ENCODE data around the gene TTLL1. TPM values are rescaled to one million over a fixed set of nuclear protein-coding genes. Genes with fewer than 3 reads are reported as not detected.

TTLL1 gene
- total RNA-seq, 1 donor from 2014 or later = 5.3 TPM

- intact Hi-C loops (cut with micrococcal nuclease) = no loop called here
These were observed 10.7 kb downstream of the TTLL1 start for GRCh38 chr22:43078522-43078921.

GRCh38 chr22:43077121-43077877 is 11.9 kb downstream of the TTLL1 start:
- intact Hi-C loops (cut with micrococcal nuclease) = no loop called here

- intact Hi-C loops (cut with micrococcal nuclease) = no loop called here
These were observed 22.3 kb downstream of the TTLL1 start for GRCh38 chr22:43066844-43067385.

- intact Hi-C loops (cut with micrococcal nuclease) = no loop called here
These were observed 23.1 kb downstream of the TTLL1 start for GRCh38 chr22:43066134-43066533.

- intact Hi-C loops (cut with micrococcal nuclease) = loop anchor here (1.0 kb wide), 1 partner anchor 280 kb away; no protein-coding TSS in a partner anchor
These were observed 29.0 kb downstream of the TTLL1 start for GRCh38 chr22:43060183-43060582.

GRCh38 chr22:43057641-43058040 is 31.6 kb downstream of the TTLL1 start:
- intact Hi-C loops (cut with micrococcal nuclease) = no loop called here

GRCh38 chr22:43053176-43053575 is 36.0 kb downstream of the TTLL1 start:
- intact Hi-C loops (cut with micrococcal nuclease) = no loop called here

- intact Hi-C loops (cut with micrococcal nuclease) = no loop called here
These were observed 38.2 kb downstream of the TTLL1 start for GRCh38 chr22:43050995-43051394.

GRCh38 chr22:43047605-43048004 is 41.6 kb downstream of the TTLL1 start:
- intact Hi-C loops (cut with micrococcal nuclease) = no loop called here

- intact Hi-C loops (cut with micrococcal nuclease) = no loop called here
These were observed 44.9 kb downstream of the TTLL1 start for GRCh38 chr22:43044290-43044712.

- intact Hi-C loops (cut with micrococcal nuclease) = no loop called here
These were observed 47.0 kb downstream of the TTLL1 start for GRCh38 chr22:43042101-43042780.

GRCh38 chr22:43039800-43040199 is 49.4 kb downstream of the TTLL1 start:
- intact Hi-C loops (cut with micrococcal nuclease) = no loop called here

- intact Hi-C loops (cut with micrococcal nuclease) = no loop called here
These were observed 50.9 kb downstream of the TTLL1 start for GRCh38 chr22:43038325-43038724.

GRCh38 chr22:43036282-43036829 is 52.8 kb downstream of the TTLL1 start:
- intact Hi-C loops (cut with micrococcal nuclease) = no loop called here

- intact Hi-C loops (cut with micrococcal nuclease) = no loop called here
These were observed 53.9 kb downstream of the TTLL1 start for GRCh38 chr22:43035250-43035649.

GRCh38 chr22:43031617-43032016 is 57.6 kb downstream of the TTLL1 start:
- intact Hi-C loops (cut with micrococcal nuclease) = no loop called here

- intact Hi-C loops (cut with micrococcal nuclease) = loop anchor here (5.0 to 10.0 kb wide), 2 partner anchors 81 to 124 kb away; no protein-coding TSS in a partner anchor
These were observed 70.6 kb downstream of the TTLL1 start for GRCh38 chr22:43018615-43019014.

GRCh38 chr22:43017525-43018460 is 71.4 kb downstream of the TTLL1 start:
- intact Hi-C loops (cut with micrococcal nuclease) = loop anchor here (5.0 to 10.0 kb wide), 2 partner anchors 80 to 123 kb away; no protein-coding TSS in a partner anchor

- intact Hi-C loops (cut with micrococcal nuclease) = loop anchor here (5.0 to 10.0 kb wide), 2 partner anchors 79 to 121 kb away; no protein-coding TSS in a partner anchor
These were observed 73.0 kb downstream of the TTLL1 start for GRCh38 chr22:43016150-43016549.

GRCh38 chr22:43015677-43016042 is 73.5 kb downstream of the TTLL1 start:
- intact Hi-C loops (cut with micrococcal nuclease) = loop anchor here (1.0 to 10.0 kb wide), 8 partner anchors 15 to 172 kb away; partner anchors contain the start of genes ARFGAP3, MCAT, TSPO and TTLL1
